HG03432 (cell line): ENCODE results near the gene FOCAD.
"Not testable (repeated sequence)": the region's sequence is repeated elsewhere in the genome, so short reads cannot be mapped to it uniquely, and the experiment has no call there.

ENCODE experiments used
- ATAC-seq: cut with Tn5 transposase; IDR thresholded peaks from one replicate; pipeline ENCODE4 v1.9.1; 2021; ENCODE audit warnings: mild to moderate bottlenecking, moderate library complexity; ENCODE audit not compliant: unreplicated experiment

The FOCAD gene, protein sequence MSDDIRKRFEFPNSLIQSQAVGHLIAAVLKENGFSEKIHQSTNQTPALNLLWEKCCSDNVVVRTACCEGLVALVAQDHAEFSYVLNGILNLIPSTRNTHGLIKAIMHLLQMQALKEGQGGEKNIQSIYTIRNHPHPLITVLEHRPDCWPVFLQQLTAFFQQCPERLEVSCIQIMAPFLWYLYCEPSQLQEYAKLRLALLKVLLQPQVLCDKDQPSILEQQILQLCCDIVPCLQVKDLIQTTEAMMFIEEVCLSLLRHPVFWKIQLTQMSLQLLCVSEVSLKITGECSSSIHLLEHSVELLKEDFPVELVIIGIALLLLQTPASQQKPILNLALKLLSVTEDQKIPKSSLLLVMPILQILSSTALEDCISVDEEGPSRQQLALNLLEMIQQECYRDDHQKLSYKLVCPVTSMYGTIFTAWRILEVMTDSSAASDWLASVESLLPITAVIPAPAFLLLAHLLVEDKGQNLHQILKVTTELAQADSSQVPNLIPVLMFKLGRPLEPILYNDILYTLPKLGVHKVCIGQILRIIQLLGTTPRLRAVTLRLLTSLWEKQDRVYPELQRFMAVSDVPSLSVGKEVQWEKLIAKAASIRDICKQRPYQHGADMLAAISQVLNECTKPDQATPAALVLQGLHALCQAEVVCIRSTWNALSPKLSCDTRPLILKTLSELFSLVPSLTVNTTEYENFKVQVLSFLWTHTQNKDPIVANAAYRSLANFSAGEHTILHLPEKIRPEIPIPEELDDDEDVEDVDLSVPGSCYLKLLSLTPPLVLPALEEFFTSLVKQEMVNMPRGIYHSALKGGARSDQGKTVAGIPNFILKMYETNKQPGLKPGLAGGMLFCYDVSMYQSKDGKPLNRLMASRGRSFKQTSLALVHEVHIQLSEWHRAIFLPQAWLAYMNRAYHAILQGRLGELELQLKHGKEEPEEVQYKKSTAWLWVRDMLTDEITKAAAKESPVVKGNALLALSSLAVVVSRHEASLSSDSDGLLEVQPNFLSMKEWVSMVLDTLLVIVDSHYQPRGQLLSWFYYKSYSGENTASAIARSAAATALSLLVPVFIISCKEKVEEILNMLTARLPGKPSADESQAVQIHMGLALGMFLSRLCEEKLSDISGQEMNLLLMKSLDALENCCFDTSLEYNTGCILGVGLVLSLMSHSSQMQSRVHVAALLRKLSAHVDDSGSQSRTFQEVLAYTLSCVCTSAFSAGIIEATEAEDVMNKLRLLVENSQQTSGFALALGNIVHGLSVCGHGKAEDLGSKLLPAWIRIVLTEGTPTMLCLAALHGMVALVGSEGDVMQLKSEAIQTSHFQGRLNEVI (N-terminal part only)

DNA sequence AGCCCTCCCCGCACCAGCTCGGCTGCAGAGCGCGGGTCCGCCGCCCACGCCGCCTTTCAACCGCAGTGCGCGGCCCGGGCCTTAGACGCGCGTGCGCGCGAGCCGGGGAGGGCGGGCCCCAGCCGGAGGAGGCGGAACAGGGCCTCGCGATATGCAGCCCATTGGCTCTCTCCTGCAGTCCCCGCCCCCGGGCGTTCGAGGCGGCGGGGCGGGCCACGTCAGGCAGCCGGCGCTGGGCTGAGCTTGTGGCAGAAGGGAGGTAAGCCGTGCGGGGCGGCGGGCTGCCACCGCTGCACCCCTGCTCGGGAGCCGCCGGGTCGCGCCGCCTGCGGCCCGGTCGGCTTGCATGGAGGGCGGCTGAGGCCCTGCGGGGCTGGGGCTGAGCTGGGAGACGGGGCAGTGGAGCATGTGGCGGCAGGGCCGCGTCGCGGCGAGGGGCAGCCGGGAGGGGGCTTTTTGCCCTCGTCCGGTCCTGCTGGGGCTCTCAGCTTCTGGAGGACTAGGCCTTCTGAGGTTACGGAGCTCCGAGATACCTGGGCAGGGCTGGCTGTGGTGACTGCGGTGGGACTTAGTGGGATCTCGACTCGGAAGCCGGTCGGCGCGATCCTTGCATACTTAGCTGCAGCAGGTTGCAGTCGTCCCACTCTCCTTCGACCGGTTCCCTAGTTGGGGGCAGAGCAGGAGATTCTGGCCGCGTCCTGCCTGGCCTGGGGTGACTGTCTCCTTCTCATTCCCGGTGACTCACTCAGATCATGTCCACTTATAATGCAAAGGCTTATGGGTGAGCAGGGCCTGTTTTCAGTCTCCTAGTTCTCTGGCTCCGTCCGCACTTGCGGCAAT lies at the start of gene FOCAD:
TSS of gene FOCAD (plus strand) at position 225 of the 840 bp plus-strand sequence. CDS start 31,095 bp downstream, outside the sequence.
- ATAC-seq, result peak; percentile 99

DNA sequence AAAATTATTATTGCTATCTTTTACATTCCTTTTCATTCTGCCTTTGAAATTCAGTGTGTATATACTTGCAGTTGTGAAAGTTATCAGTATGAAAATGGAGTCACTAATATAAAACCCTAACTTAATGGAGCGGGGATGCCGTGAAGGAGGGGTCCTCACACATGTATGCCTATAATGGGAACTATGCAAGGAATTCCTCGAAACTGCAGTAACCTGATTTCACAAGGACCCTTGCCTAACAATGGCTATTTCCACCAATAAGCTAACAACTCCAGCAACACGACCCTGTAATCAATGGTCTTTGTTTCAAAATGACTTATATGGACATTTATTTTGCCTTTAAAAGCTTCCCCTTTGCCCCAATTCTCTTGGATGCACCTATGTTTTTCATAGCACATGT lies 49.2 kb upstream of the FOCAD start:
- no peak for ATAC-seq

DNA sequence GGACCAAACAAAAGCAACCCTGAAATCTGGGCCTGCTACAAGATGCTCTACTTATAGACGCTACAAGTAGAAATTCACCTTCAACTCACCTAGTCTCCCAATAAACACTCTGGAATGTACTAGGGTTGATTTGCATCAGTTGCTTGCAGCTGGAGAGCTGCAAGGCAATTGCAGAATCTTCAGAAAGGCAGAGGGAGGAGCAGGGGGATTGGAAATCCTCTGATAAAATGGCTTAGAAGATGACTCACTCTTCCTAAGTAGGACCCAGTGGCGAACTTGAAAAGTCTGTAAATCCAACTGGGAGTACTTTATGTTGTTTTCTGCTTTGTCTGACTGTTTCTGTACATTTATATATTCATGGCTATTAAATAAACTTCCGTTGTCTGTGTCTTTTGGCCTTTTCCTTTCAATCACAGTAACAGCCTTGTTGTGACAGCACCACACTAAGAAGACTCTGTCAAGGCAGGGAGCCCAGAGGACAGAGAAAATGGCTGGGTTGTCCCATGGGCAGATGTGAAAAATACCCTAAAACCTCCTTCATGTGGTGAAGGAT lies 47.1 kb upstream of the FOCAD start:
- ATAC-seq, result no peak

DNA sequence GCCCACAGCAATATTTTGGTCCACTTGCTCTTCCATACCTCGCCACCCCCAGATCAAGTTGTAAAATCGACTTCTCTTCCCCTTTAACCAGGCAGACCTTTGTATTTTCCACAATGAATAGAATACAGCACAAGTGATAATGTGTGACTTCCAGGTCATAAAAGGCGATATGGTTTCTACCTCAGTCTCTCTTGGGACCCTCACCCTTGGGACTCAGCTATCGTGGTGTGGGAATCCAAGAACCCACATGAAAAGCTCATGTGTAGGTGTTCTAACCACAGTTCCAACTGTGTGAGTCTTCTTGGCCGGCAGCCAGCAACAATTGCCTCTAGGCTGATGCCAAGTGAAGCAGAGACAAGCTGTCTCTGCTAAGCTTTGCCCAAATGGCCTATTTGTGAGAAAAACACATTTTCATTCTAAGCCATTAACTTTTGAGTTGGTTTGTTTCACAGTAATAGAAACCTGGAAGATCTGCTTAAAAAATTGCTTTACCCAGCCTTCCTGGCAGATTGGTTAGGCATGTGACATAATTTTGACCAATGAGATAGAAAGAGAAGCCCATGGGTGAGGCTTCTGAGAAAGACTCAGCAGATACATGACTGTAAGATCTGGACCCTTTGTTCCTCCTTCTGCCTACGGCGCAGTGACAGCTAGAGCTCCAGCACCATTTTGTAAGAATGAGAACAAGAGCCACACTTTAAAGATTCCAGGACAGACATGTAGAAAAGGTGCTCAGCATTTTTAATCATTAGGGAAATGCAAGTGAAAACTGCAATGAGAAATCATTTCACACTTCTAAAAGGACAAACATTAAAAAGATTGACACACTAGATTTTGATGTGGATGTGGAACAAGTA lies 43.5 kb upstream of the FOCAD start:
- ATAC-seq, result peak; percentile 92

DNA sequence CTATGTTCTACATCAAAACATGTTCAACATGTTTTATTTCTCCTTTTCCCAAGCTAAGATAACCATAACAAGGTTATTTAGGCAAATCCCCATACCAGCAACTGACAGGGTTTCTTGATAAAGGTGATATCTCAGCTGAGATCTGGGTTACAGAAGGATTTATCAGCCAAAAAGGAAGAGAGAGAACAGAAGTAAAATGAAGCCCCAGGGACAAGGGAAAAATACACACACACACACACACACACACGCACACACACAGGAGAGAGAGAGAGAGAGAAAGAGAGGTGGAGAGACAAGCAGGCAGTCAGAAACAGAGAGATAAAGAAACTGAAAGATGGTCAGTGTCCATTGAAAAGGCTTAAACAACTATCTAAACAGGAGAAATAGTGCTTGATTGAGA lies 42.0 kb upstream of the FOCAD start:
- ATAC-seq, result no peak

DNA sequence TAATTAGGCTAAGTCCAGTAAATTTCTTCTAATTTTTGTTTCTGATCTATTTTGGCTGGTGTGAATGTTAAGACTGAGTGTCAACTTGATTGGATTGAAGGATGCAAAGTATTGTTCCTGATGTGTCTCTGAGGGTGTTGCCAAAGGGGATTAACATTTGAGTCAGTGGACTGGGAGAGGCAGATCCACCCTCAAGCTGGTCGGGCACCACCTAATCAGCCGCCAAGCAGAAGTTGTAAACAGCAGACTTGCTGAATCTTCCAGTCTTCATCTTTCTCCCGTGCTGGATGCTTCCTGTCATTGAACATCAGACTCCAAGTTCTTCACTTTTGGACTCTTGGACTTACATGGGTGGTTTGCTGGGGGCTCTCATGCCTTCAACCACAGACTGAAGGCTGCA lies 40.4 kb upstream of the FOCAD start:
- ATAC-seq, result no peak

DNA sequence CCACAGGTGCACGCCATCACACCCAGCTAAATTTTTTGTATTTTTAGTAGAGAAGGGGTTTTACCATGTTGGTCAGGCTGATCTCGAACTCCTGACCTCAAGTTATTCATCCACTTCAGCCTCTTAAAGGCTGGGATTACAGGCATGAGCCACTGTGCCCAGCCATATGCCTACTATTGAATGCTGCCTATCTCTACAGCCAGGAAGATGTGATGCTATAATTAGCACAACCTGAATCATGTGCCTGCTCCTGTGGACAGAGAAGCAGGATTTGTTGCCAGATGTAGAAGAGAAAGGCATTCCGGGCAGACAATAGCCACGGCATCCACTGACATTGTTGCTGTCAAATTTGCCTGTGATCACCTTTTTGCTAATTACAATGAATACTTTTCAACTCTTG lies 37.4 kb upstream of the FOCAD start:
- no peak for ATAC-seq

DNA sequence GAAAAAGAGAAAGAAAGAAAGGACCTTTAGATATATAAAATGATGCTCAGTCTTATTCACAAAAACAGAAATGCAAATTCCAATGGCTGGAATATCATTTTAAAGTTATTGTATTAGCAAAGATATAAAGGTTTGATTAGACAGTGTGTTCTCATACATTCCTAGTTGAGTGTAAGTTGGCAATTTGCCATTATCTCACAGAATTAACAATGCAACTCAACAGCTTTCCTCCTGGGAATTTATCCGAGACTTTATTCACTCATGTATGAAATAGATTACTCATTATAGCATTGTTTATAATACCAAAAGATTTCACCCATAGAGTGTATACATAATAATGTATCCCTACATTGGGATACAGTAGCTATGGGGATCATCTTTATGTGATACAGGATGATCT lies 34.7 kb upstream of the FOCAD start:
- no peak for ATAC-seq

DNA sequence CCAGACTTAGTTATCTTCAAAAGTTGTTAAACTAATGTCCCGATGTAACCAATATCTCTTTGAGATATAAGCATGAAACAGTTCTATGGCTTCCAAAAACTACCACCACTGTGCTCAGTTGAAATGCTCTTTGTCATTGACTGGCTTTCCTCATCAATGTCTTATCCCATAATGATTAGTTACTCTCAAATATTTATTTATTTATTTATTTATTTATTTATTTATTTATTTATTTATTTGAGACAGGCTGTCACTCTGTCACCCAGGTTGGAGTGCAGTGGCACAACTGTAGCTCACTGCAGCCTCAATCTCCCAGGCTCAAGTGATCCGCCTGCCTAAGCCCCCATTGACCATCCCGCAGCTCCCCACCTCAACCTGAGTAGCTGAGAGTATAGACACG lies 33.7 kb upstream of the FOCAD start:
- ATAC-seq, result no peak

DNA sequence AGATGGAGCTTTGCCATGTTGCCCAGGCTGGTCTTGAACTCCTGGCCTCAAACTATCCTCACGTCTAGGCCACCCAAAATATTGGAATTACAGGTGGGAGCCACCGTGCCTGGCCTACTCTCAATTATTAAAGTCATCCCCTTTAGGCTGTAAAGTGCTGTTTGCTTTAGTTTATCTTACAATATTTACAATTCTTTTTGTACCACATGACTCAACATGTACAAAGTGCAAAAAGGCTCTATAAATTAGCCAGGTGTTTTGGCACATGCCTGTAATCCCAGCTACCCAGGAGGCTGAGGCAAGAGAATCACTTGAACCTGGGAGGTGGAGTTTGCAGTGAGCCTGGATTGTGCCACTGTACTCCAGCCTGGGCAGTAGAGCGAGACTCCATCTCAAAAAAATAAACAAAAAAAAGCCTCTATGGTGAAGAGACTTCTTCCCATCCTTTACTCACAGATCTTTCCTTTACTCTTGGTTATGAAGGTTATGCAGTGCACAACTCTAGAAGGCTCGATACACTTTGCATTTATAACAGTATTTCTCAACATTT lies 33.2 kb upstream of the FOCAD start:
- ATAC-seq, result no peak

DNA sequence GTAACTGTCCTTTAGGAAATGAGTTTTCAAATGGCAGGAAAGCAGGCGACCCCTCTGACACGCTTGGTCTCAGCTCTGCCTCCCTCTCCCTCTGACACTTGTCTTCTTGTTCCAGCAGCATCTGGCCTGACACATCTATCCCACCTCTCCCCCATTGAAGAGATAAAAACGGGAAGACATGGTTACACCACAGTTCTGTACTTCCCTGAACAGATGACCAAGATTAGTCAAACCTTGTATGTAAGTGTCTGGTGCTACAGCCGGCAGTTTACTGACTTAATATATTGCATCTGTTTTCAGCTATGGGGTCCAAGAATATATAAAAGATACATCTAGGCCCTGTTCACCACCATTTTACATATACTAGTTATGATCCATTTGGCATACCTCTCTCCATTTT lies 32.1 kb upstream of the FOCAD start:
- ATAC-seq, result no peak

DNA sequence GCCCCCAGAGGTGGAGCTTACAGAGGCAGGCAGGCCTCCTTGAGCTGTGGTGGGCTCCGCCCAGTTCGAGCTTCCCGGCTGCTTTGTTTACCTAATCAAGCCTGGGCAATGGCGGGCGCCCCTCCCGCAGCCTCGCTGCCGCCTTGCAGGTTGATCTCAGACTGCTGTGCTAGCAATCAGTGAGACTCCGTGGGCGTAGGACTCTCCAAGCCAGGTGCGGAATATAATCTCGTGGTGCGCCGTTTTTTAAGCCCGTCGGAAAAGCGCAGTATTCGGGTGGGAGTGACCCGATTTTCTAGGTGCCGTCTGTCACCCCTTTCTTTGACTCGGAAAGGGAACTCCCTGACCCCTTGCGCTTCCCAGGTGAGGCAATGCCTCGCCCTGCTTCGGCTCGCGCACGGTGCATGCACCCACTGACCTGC lies 25.8 kb upstream of the FOCAD start:
- not testable (repeated sequence) for ATAC-seq

DNA sequence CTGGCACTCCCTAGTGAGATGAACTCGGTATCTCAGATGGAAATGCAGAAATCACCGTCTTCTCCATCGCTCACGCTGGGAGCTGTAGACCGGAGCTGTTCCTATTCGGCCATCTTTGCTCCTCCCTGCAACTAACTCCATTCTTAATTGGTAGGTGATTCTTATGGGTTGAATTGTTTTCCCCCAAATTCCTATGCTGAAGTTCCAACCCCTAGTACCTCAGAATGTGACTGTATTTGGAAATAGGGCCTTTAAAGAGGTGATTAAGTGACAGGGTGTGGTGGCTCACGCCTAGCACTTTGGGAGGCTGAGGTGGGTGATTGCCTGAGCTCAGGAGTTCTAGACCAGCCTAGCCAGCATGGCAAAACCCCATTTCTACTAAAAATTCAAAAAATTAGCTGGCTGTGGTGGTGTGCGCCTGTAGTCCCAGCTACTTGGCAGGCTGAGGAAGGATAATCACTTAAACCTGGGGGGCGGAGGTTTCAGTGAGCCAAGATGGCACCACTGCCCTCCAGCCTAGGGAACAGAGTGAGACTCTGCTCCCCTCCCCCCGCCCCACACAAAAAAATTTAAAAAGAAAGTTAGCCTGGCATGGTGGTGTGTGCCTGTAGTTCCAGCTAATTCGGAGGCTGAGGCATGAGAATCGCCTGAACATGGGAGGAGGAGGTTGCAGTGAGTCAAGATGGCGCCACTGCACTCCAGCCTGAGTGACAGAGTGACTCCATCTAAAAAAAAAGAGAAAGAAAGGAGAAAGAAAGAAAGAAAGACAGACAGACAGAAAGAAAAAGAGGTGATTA lies 25.2 kb upstream of the FOCAD start:
- ATAC-seq, result no peak

DNA sequence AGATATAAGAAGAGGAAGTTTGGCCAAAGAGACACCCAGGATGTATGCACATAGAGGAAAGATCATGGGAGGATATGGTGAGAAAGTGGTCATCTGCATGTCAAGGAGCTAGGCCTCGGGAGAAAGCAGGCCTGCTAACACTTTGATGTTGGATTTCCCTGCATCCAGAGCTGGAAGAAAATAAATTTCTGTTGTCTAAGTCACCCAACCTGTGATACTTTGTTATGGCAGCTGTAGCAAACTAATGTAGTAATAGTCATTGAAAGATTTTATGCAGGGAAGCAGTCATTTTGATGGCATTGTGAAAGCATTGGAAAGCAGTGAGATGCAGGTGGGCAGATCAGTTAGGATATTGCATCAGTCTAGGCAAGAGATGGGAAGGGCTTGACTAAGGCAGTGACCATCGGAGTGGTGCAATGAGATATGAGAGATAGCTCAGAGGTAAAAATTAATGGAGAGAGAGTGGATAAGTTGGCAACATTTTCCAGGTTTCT lies 24.5 kb upstream of the FOCAD start:
- no peak for ATAC-seq

DNA sequence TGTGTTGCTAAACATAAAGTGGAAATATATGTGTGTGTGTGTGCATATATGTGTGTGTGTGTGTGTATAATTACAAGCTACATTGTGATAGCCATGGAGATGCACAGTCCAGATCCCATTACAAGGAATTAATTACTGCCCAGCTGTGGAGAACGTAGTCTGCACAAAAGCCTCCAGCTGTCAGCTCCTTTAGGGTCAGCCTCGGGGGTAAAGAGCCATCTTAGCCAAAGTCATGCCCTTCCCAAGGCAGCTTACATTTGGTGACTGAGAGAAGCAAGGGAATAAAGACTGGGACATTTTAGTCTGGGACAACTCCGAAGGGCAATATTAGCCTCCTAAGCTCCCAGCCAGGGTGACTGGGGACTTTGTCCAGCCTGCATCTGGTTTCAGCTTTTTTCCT lies 21.9 kb upstream of the FOCAD start:
- ATAC-seq, result no peak

DNA sequence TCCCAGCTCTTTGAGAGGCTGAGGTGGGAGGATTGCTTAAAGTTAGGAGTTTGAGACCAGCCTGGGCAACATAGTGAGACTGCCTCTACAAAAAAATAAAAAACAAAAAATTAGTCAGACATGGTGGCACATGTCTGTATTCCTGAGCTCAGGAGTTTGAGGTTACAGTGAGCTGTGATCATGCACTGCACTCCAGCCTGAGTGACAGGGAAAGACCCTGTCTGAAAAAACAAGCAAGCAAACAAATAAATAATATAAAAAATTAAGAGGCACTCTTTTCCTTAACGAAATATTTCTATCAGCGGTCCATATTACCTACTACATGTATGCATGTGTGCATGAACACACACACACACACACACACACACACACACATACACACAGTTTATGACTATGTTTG lies 20.9 kb upstream of the FOCAD start:
- no peak for ATAC-seq

DNA sequence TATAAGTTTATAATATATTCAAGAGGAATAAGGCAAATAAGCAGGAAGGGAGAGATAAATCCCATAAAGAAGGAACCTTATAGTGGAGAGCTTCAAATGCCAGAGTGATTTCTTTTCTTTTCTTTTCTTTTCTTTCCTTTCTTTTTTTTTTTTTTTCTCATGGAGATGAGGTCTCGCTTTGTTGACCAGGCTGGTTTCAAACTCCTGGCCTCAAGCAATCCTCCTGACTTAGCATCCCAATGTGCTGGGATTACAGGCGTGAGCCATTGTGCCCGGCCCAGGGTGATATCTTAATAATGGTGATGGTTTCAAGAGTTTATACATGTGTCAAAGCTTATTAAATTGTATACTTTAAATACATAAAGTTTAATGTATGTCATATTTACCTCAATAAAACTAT lies 19.6 kb upstream of the FOCAD start:
- no peak for ATAC-seq

DNA sequence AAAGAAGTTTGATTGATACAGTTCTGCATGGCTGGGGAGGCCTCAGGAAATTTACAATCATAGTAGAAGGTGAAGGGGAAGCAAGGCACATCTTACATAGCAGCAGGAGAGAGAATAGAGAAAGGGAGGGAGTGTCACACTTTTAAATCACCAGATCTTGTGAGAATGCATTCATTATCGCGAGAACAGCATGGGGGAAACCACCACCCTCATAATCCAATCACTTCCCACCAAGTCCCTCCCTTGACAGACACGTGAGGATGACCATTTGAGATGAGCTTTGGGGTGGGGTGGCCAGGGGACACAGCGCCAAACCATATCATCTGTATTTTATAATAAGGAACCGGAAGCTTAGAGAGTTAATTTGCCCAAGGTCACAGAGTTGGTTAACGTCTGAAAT lies 13.7 kb upstream of the FOCAD start:
- ATAC-seq, result no peak
